ENCODE data around the gene NFU1. TPM values are rescaled to one million over a fixed set of nuclear protein-coding genes. Genes with fewer than 3 reads are reported as not detected.

The NFU1 gene
- polyA plus RNA-seq, 1 of the 3 experiments (the other 2 are of a cell fraction) = 23.5 TPM

DNA sequence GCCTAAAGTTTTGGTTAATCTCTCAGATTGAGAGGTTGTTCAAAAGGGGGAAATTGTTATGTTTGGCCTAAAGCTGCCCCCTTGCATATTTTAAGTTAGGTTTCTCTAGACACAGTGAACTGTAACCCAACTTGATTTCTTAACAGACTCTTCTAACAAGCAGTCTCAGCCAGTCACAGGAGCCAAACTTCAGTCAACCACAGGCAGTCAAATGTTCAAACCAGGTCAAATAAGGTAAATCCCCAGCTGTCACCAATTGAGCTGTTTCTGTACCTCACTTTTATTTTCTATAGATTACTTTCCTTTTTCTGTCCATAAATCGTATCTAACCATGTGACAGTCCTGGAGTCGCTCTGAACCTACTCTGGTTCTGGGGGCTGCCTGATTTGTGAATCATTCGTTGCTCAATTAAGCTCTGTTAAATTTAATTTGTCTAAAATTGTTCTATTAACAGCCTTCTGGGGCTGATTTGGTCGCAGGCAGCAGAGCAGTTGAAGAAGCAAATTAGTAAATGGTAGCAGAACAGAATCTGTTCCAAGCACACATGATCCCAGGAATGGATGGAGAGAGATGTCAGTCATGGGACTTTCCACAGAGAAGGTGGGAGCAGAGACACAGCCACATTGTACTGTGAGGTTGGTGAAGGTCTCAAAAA, 16.4 kb upstream of the NFU1 start:
- Histone ChIP-seq H3K4me2 (no peak overlapping the region), H3K9me3 (no peaks in the 10 kb centered on the region), H3K36me3 (replicated peaks in 1 of 2; ENCODE audit: control insufficient read depth in 1 of 2, insufficient read depth in 2 of 2, low read length in 1 of 2) (no peaks in the 10 kb centered on the region), H3K4me1 (ENCODE audit: control insufficient read depth in 1 of 2, insufficient read depth in 2 of 2, low read depth in 1 of 2, low read length in 1 of 2) (peaks cover 0 to 10% of the 10 kb centered on the region in 2 experiments; a peak in 2 of 4 replicates), H2AFZ (ENCODE audit: low read depth) (no peak overlapping the region), H3K27me3 (ENCODE audit: insufficient read depth) (no peaks in the 10 kb centered on the region), H3K79me2 (ENCODE audit: insufficient read depth) (no peaks in the 10 kb centered on the region), H3K9me2 (no peaks in the 10 kb centered on the region), H4K20me1 (ENCODE audit: insufficient read depth) (no peaks in the 10 kb centered on the region), H3K4me3 (ENCODE audit: low read depth in 2 of 2, low read length in 1 of 2) (no peak overlapping the region), H3F3A (replicated peaks; ENCODE audit: insufficient read depth) (no peaks in the 10 kb centered on the region), H3K27ac (ENCODE audit: low read depth in 2 of 2, low read length in 1 of 2) (peak overlapping the region in 1 of 2 experiments; percentile 70; a peak in 2 of 4 replicates), H3K9ac (no peak overlapping the region)
- peak in 1 of 2 experiments; percentile 64; a peak in 1 of 4 replicates for TF ChIP-seq EP300 (IDR thresholded peaks at IDR 0.05; ENCODE audit: borderline replicate concordance in 1 of 2, low read depth in 1 of 2, low read length in 1 of 2)
- no peak for TF ChIP-seq USF1 (IDR thresholded peaks at IDR 0.05; ENCODE audit: borderline replicate concordance, low read depth)
- TF ChIP-seq CHD2 (IDR thresholded peaks at IDR 0.05; ENCODE audit: low read length, partially characterized antibody) = peak; percentile 48
- TF ChIP-seq MXI1 (IDR thresholded peaks at IDR 0.05; ENCODE audit: low read depth, low read length) = peak; percentile 52; the same call in 1 of the 2 replicates
- peak; percentile 27; the same call in 1 of the 2 replicates for TF ChIP-seq RCOR1 (IDR thresholded peaks at IDR 0.05; ENCODE audit: low read length)
- peak; percentile 33 for DNase-seq
- CTCF ChIA-PET = interaction anchor here (0.9 to 3.0 kb wide), 4 partner anchors 16 to 112 kb away, joined by 3 to 8 read pairs (median 4); partner anchors contain the start of gene NFU1
- 25% methylated on average over 4 of the region's 4 CpGs for WGBS (ENCODE audit: low lambda C conversion rate)
- POLR2A ChIA-PET = interaction anchor here (1.1 to 1.2 kb wide), 2 partner anchors 16 to 48 kb away, joined by 3 to 5 read pairs; partner anchors contain the start of gene NFU1

DNA sequence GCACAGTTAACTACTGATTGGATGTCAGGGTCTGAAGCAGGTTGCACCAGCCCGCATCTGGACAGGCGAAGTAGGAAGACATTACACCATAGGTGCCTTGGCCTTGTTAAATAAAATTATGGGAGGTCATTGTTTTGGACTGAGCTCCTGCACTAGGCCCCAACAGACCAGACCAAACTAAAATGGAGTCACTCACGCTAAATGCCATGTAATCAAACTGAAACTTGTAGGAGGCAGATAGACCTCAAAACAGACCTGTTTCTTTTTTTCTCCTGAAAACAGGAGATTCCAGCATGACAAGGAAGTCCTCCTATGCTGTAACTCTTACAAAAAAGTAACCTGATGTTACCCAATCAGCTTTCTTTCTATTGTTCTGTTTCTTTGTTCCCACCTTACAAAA, 15.5 kb upstream of the NFU1 start:
- Histone ChIP-seq H3K79me2 (ENCODE audit: insufficient read depth) (no peaks in the 10 kb centered on the region), H3K27me3 (ENCODE audit: insufficient read depth) (no peaks in the 10 kb centered on the region), H3K36me3 (replicated peaks in 1 of 2; ENCODE audit: control insufficient read depth in 1 of 2, insufficient read depth in 2 of 2, low read length in 1 of 2) (no peaks in the 10 kb centered on the region), H3K4me2 (no peak overlapping the region), H3K9me3 (no peaks in the 10 kb centered on the region), H3K27ac (ENCODE audit: low read depth in 2 of 2, low read length in 1 of 2) (no peak overlapping the region), H4K20me1 (ENCODE audit: insufficient read depth) (no peaks in the 10 kb centered on the region), H3F3A (replicated peaks; ENCODE audit: insufficient read depth) (no peaks in the 10 kb centered on the region), H3K4me1 (ENCODE audit: control insufficient read depth in 1 of 2, insufficient read depth in 2 of 2, low read depth in 1 of 2, low read length in 1 of 2) (peaks cover 0 to 10% of the 10 kb centered on the region in 2 experiments; a peak in 2 of 4 replicates), H2AFZ (ENCODE audit: low read depth) (no peak overlapping the region), H3K4me3 (ENCODE audit: low read depth in 2 of 2, low read length in 1 of 2) (no peak overlapping the region), H3K9me2 (no peaks in the 10 kb centered on the region), H3K9ac (no peak overlapping the region)
- POLR2A ChIA-PET = no interaction called here
- DNase-seq = no peak
- CTCF ChIA-PET = interaction anchor here (3.0 kb wide), 1 partner anchor 113 kb away, joined by 8 read pairs; no protein-coding TSS in a partner anchor
- WGBS (ENCODE audit: low lambda C conversion rate) = 80% methylated on average over 1 of the region's 3 CpGs
- TF ChIP-seq USF1 (IDR thresholded peaks at IDR 0.05; ENCODE audit: borderline replicate concordance, low read depth) = no peak
- no peak for TF ChIP-seq EP300 (IDR thresholded peaks at IDR 0.05; ENCODE audit: borderline replicate concordance in 1 of 2, low read depth in 1 of 2, low read length in 1 of 2)
- TF ChIP-seq TEAD4 (IDR thresholded peaks at IDR 0.05; ENCODE audit: borderline replicate concordance, insufficient read depth) = no peak
- TF ChIP-seq NFIC (IDR thresholded peaks at IDR 0.05; ENCODE audit: borderline replicate concordance) = no peak
- TF ChIP-seq, protein P1, sequence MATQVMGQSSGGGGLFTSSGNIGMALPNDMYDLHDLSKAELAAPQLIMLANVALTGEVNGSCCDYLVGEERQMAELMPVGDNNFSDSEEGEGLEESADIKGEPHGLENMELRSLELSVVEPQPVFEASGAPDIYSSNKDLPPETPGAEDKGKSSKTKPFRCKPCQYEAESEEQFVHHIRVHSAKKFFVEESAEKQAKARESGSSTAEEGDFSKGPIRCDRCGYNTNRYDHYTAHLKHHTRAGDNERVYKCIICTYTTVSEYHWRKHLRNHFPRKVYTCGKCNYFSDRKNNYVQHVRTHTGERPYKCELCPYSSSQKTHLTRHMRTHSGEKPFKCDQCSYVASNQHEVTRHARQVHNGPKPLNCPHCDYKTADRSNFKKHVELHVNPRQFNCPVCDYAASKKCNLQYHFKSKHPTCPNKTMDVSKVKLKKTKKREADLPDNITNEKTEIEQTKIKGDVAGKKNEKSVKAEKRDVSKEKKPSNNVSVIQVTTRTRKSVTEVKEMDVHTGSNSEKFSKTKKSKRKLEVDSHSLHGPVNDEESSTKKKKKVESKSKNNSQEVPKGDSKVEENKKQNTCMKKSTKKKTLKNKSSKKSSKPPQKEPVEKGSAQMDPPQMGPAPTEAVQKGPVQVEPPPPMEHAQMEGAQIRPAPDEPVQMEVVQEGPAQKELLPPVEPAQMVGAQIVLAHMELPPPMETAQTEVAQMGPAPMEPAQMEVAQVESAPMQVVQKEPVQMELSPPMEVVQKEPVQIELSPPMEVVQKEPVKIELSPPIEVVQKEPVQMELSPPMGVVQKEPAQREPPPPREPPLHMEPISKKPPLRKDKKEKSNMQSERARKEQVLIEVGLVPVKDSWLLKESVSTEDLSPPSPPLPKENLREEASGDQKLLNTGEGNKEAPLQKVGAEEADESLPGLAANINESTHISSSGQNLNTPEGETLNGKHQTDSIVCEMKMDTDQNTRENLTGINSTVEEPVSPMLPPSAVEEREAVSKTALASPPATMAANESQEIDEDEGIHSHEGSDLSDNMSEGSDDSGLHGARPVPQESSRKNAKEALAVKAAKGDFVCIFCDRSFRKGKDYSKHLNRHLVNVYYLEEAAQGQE (IDR thresholded peaks at IDR 0.05; ENCODE audit: low read depth, low read length) = no peak
- TF ChIP-seq USF2 (IDR thresholded peaks at IDR 0.05; ENCODE audit: borderline replicate concordance, low read depth, low read length) = no peak
- TF ChIP-seq SMC3 (IDR thresholded peaks at IDR 0.05; ENCODE audit: low read depth, low read length) = no peak
- TF ChIP-seq FOXJ3 (CRISPR knock-in tag; IDR thresholded peaks at IDR 0.05) = no peak
- no peak for TF ChIP-seq TAF1 (IDR thresholded peaks at IDR 0.05; ENCODE audit: borderline replicate concordance, low read depth, low read length)
- no peak for TF ChIP-seq RCOR1 (IDR thresholded peaks at IDR 0.05; ENCODE audit: low read length)
- no peak for TF ChIP-seq IRF3 (IDR thresholded peaks at IDR 0.05; ENCODE audit: low read depth, low read length)
- no peak for TF ChIP-seq RXRA (IDR thresholded peaks at IDR 0.05; ENCODE audit: borderline replicate concordance, low read depth)
- no peak for TF ChIP-seq POLR2AphosphoS5 (IDR thresholded peaks at IDR 0.05; ENCODE audit: low read depth, low read length)
- TF ChIP-seq GATA2 (CRISPR knock-in tag; IDR thresholded peaks at IDR 0.05) = no peak
- no peak for TF ChIP-seq RAD21 (IDR thresholded peaks at IDR 0.05; ENCODE audit: low read length)
- TF ChIP-seq NRF1 (IDR thresholded peaks at IDR 0.05; ENCODE audit: low read depth, low read length) = no peak

All from SK-N-SH (cell line).